Stimulated activated naive CD4-positive, alpha-beta T cell (primary cell): Measurements from ENCODE around the gene SIL1.
"Not testable (repeated sequence)": the region's sequence is repeated elsewhere in the genome, so short reads cannot be mapped to it uniquely, and the experiment has no call there.

ENCODE experiments used
- DNase-seq, 6 experiments: peaks; one replicate each; lab custom pipeline; 2025; lab: John Stamatoyannopoulos, UW

The SIL1 gene

GRCh38 chr5:139197710-139198669 is at the start of gene SIL1:
Gene SIL1 (minus strand): TSS chr5:139198368. CDS start chr5:139127843, 70,525 bp downstream.
- DNase-seq: peak; percentile 87 to 95 (median 94)

GRCh38 chr5:139246394-139246793 is 48.2 kb upstream of the SIL1 start:
- no peak for DNase-seq

GRCh38 chr5:139245637-139246339 is 47.6 kb upstream of the SIL1 start:
- no peak for DNase-seq

- DNase-seq: no peak
These were observed 45.3 kb upstream of the SIL1 start for GRCh38 chr5:139243425-139243970.

- no peak for DNase-seq
These were observed 43.0 kb upstream of the SIL1 start for GRCh38 chr5:139241139-139241538.

- no peak for DNase-seq
These were observed 38.3 kb upstream of the SIL1 start for GRCh38 chr5:139236479-139236878.

GRCh38 chr5:139232147-139232724 is 34.1 kb upstream of the SIL1 start:
- no peak for DNase-seq

GRCh38 chr5:139228201-139228803 is 30.1 kb upstream of the SIL1 start:
- DNase-seq: no peak

GRCh38 chr5:139226131-139226530 is 28.0 kb upstream of the SIL1 start:
- no peak for DNase-seq

GRCh38 chr5:139223481-139223880 is 25.3 kb upstream of the SIL1 start:
- no peak for DNase-seq

- no peak for DNase-seq
These were observed 24.2 kb upstream of the SIL1 start for GRCh38 chr5:139222346-139222745.

GRCh38 chr5:139218038-139218437 is 19.9 kb upstream of the SIL1 start:
- DNase-seq: not testable (repeated sequence)

GRCh38 chr5:139215107-139215975 is 17.2 kb upstream of the SIL1 start:
- DNase-seq: no peak

- DNase-seq: no peak
These were observed 16.5 kb upstream of the SIL1 start for GRCh38 chr5:139214646-139215045.

GRCh38 chr5:139212906-139213305 is 14.7 kb upstream of the SIL1 start:
- DNase-seq: no peak

- DNase-seq: no peak
These were observed 14.3 kb upstream of the SIL1 start for GRCh38 chr5:139212486-139212885.

- no peak for DNase-seq
These were observed 12.4 kb upstream of the SIL1 start for GRCh38 chr5:139210585-139210984.

GRCh38 chr5:139207297-139208000 is 9.3 kb upstream of the SIL1 start:
- DNase-seq: no peak

- DNase-seq: no peak
These were observed 7.4 kb upstream of the SIL1 start for GRCh38 chr5:139205586-139205985.

- no peak for DNase-seq
These were observed 7.0 kb upstream of the SIL1 start for GRCh38 chr5:139205124-139205523.
